GM18505 (cell line): ENCODE results near the gene TMOD3.
"Not testable (repeated sequence)": the region's sequence is repeated elsewhere in the genome, so short reads cannot be mapped to it uniquely, and the experiment has no call there.

Source experiments
- ATAC-seq: cut with Tn5 transposase; IDR thresholded peaks from one replicate; pipeline ENCODE4 v1.9.1; 2021; ENCODE audit not compliant: unreplicated experiment
- POLR2A ChIP-seq: IDR thresholded peaks from 4 replicates; pipeline ENCODE4 v1.6.1; 2011; ENCODE audit warnings: borderline replicate concordance; ENCODE audit not compliant: insufficient read depth, insufficient read length; ENCODE audit errors: extremely low read depth

Gene TMOD3

DNA sequence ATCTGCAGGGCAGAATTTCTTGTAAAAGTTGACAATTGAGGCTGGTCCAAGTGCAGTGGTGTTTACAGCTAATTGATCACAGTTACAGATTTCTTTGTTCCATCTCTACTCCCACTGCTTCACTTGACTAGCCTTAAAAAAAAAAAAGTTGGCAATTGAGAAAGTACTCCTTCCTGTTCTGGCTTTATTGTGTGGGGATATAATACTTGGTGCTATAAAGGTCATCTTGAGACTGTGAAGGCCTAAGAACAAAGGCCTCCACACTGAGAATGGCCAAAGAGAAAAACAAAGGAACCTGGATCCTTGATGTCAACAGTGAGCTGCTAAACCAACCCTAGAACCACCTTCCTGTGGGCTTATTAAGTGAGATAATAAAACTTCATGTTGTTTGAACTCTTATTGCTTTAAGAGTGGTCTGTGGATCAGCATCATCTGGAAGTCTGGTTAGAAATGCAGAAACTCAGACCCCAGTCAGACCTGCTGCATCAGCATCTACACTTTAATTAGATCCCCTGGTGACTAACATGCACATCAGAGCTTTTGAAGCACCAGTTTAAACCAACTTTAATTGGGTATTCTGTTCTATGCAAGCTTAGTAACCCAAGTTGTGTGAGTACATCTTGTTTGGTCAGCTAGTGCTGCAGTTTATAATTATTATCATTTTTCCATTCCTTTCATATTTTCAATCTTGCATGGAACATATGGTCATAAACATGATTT, 55.2 kb downstream of the TMOD3 start:
- no peak for TF ChIP-seq POLR2A
- no peak for ATAC-seq

DNA sequence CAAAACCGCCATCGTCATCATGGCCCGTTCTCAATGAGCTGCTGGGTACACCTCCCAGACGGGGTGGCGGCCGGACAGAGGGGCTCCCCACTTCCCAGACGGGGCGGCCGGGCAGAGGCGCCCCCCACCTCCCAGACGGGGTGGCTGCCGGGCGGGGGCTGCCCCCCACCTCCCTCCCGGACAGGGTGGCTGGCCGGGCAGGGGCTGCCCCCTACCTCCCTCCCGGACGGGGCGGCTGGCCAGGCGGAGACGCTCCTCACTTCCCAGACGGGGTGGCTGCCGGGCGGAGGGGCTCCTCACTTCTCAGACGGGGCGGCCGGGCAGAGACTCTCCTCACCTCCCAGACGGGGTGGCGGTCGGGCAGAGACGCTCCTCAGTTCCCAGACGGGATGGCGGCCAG, 56.3 kb downstream of the TMOD3 start:
- not testable (repeated sequence) for ATAC-seq

DNA sequence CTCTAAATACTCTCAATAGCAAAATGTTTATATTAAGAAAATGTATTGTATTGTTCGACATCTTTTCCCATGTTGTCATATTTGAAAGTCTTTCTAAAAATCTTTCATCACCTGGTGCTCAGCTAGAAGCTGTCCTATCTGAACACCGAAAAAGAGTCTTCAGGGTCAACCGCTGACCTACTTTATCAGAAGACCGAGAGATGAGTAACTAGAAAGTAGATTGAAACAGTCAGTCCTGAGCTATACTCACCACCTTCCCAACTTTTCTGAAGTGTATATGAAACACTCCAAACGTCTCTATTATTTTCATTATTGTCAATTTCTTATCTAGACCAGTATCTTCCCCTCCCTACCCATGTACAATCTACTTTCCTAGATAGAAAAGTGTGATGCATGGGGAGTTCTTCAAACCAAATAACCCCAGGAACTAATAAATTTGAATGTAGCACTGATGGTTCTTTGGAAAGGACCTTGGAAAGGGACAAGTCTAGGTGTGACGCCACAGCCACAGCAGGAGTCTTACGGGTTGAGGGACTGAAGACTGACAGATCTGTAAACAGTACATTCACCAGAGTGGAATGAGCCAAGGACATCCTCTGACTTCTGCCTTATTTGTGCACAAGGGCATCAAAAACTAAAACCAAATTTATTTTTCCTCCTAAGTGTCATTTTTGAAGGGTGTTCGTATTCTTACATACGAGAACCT, 58.6 kb downstream of the TMOD3 start:
- no peak for ATAC-seq
- TF ChIP-seq POLR2A: no peak

DNA sequence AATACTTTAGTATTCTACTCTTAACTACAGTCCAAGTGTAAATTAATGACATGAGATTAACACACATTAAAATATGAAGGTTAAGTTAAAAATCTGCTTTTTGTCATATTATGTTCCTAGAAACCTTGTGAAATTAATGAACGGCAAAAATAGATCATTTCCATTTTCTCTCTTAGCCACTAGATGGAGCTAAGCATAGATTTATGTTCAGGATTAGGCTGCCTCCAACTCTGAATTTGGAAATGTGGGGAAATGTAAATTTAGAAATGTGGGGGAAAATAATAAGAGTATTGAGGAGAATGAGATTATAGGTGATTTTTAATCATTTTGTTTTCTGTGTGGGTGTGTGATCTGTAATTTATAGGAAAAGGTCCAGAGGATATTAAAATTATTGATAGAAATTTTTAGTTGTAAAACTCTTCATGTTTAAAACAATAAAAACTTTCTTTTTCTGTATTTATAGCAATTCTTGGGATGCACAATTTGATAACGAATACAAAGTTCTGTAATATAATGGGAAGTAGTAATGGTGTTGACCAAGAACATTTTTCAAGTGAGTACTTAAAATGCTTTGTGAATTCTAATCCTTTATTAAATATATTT, 59.2 kb downstream of the TMOD3 start:
- TF ChIP-seq POLR2A: no peak
- no peak for ATAC-seq

DNA sequence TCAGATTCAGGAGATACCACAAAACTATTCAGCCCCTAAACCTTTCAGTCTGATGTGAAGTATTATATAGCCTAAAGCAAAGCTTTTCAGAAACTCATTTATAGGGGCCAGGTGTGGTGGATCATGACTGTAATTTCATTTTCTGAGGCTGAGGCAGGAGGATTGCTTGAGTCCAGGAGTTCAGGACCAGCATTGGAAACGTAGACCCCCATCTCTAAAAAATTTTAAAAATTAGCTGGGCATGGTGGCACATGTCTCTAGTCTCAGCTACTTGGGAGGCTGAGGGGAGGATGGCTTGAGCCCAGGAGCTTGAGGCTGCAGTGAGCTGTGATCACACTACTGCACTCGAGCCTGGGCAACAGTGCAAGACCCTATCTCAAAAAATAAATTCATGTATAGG, 60.0 kb downstream of the TMOD3 start:
- no peak for TF ChIP-seq POLR2A
- no peak for ATAC-seq

DNA sequence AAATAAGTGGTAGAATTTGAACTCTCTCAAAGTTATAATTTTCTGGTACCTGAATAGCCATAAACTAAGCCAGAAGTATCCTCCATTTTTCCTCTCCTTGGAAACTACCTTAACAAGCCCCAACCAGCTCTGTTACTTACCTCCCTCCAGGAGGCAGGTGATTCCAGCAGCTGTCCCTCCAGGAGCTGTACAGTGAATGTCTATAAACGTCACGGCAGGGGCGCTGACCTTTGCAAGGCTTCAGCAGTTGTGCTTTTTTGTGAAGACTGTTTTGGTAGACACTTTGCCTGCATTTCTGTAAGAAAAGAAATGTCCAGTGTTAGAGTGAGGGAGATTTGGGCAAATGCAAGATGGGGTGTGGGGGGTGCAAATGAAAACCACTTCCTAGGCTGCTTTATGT, 75.0 kb downstream of the TMOD3 start:
- no peak for ATAC-seq
- no peak for TF ChIP-seq POLR2A

DNA sequence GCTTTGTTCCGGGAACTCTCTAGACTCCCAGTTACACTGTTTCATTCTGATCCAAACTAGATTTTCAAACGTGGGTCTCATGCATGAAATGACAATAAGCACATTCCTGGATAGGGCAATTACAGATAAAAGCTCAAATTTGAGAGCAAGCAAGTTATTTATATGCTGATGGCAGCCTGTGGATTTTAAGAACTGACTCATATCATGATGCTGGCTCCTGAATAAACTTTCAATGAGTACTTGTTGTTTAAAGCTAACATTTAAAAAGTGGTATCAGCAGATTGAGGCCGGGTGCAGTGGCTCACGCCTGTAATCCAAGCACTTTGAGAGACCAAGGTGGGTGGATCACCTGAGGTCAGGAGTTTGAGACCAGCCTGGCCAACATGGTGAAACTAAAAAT, 75.5 kb downstream of the TMOD3 start:
- no peak for ATAC-seq
- TF ChIP-seq POLR2A: no peak

DNA sequence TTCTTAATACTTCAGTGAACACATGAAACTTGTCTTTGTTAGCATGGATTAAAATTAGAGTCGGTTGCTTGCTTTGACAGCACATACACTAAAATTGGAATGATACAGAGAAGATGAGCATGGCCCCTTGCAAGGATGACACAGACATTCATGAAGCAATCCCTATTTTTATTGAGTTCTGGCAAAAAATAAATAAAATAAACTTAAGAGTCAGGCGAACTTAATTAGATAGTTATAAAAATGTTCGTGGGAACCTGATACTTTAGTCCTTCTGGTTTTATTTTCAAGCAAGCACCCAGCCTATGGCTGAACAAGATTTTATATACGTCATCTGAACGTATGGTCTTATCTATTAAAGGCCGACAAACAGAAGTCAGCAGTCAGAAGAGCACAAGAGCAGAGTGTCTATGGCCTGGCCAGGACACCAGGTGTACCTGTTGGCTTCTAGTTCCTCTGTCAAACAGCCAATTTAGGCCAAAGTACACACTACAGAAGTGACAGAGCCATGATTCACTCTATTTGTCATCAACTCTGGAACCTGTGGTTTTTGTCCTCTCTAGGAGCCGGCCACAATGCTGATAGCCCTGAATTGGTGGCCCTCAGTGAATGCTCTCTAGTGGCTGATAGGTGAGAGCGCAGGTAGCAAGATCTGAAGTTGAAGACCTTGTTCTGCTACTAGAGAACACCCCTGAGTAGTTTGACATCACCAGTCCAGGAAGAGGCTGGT, 77.8 kb downstream of the TMOD3 start:
- ATAC-seq: no peak
- no peak for TF ChIP-seq POLR2A

DNA sequence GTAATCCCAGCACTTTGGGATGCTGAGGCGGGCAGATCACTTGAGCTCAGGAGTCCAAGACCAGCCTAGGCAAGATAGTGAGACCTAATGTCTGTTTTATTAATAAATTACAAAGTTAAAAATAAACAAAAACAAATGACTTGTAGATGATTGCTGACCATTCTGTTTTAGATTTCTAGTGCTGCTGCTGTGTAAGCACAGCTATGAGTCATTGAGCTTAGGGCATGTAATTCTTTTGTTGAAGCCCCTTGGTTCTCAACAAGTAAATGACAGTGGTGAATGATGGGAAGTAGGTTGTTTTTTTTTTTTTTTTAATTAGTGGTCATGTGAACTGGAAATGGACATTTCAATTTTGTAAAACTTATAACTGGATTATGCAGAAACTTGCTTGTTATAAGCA, 78.9 kb downstream of the TMOD3 start:
- ATAC-seq: no peak
- TF ChIP-seq POLR2A: no peak

DNA sequence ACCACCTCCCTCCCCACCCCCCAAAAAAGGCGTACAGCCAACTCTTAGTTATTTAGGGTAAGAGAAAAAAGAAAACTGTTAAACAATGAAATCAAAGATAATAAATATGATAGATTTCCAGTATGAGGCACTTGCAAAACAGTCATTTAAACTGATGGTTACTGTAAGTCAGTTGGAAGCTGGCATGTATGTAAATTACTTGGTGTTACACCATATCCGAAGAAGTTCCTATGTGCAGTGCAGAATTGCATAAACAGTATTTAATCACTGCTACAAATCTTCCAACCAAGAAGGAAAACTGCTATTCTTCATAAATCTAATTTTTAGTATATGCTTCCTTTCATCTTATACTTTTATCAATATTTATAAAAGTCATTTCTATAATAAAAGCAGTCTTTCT, 80.1 kb downstream of the TMOD3 start:
- no peak for TF ChIP-seq POLR2A
- ATAC-seq: no peak

DNA sequence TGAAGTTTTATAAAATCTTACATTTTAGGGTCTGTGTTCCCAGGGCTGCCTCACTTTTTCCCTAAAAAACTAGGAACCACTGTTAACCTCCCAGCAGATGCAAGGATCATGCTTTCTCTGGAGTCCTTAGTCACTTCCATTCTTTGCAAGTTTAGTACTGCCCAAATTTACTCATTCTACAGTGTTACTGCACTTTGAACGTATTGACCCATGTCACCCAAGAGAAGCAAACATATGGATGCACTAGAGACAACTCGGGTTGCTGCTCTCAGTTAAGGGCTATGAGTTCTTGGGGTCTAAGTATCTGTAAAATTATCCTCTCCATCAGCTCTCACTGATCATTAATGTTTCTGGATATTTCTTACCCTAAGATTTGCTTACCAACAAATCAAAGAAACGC, 83.1 kb downstream of the TMOD3 start:
- TF ChIP-seq POLR2A: no peak
- no peak for ATAC-seq

DNA sequence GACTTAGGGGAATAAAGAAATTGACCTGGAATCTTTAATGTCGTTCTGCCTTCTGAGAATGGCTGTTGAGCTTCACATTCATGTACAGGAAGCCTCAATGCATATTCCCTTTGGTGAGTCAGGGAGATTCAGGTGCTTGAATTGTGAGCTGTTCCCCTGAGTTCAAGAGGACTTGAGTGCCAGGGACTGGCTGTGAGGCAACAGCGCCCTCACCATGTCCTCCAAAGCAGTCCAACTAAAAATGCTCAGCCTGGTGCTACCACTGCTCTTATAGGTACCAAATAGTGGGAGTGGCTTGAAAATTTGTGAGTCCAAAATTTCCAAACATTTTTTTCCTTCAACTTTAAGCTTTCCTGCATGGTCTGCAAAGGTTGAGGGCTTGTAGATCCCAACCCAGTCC, 88.0 kb downstream of the TMOD3 start:
- no peak for TF ChIP-seq POLR2A
- ATAC-seq: no peak

DNA sequence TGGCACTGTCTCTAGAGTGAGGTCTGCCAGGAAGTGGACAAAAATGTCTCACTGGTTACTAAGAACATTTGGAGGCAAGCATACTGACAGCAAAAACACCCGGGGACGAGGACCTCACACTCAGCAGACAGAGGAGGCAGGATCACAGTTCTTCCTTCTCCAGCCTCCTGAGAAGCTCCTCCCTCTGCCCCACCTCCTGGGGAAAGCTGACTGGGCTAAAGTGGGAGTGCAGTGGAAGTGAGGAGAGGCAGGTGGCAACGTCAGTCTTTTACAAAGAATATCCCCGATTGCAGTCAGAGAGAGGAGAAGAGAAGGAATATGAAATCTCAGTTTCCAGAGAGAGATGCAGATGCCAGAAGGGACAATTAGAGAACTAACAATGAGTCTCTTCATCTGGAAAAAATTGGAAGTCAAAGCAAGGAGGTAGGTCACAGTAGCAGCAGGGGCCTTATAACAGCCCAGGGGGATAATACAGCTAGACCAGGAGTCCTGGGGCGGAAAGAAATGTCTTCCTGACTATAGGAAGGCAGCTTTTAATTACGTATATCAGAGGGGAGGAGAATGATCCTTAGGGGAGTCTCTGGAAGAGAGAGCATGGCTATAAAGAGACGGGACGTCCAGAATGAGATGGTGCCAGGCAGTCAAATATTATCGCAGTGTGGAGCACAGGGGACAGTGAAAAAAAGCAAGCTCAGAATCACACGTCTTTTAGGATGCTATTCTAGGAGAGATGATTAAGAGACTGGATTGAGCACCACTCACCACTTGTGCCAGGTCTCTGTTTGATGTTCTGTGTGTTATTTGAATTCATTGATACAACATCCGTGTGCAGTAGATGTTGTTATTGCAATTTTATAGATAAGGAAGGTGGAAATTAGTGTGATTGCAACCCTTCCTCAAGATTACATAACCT, 95.0 kb downstream of the TMOD3 start:
- no peak for ATAC-seq
- TF ChIP-seq POLR2A: no peak
